Activated T-helper 2 cell treated with anti-CD3 and anti-CD28 coated beads, Interferon-gamma antibody, Interleukin-2, Interleukin-4, amounts not matched to agents 10 μg/mL and 5 μg/mL and 100 μg/mL, durations not matched to agents 14 hours and 24 hours and 36 hours (primary cell): ENCODE measurements around the gene VWA2. TPM values are rescaled to one million over a fixed set of nuclear protein-coding genes. Genes with fewer than 3 reads are reported as not detected.

Source experiments
- DNase-seq: peaks from one replicate; pipeline ENCODE4 v3.0.0; 2021; ENCODE audit warnings: low spot score
- H3K27ac Mint-ChIP-seq: one replicate; pipeline ENCODE4 v1.8.0; 2021; ENCODE audit warnings: mixed read lengths
- H3K27me3 Mint-ChIP-seq: one replicate; pipeline ENCODE4 v1.8.0; 2021; ENCODE audit warnings: low read depth, mixed read lengths
- H3K36me3 Mint-ChIP-seq: one replicate; pipeline ENCODE4 v1.8.0; 2021; ENCODE audit warnings: low read depth, mixed read lengths
- H3K4me1 Mint-ChIP-seq: one replicate; pipeline ENCODE4 v1.8.0; 2021; ENCODE audit warnings: low read depth, mixed read lengths
- H3K4me3 Mint-ChIP-seq: one replicate; pipeline ENCODE4 v1.8.0; 2021; ENCODE audit warnings: low read depth, mild to moderate bottlenecking, moderate library complexity, mixed read lengths
- H3K9me3 Mint-ChIP-seq: one replicate; pipeline ENCODE4 v1.8.0; 2021; ENCODE audit warnings: mixed read lengths
- intact Hi-C: fragments of 100-400 bp; cut with micrococcal nuclease; formaldehyde crosslinking; loops from one replicate; pipeline ENCODE4 v1.15.1; 2023
- total RNA-seq: library from RNA; stranded (reverse); gene quantifications from 2 replicates; pipeline ENCODE4 v1.2.3, GENCODE V29; 2022

The VWA2 gene
- total RNA-seq, 1 donor from 2014 or later: not detected

GRCh38 chr10:114271779-114272167 lies 32.7 kb downstream of the VWA2 start:
- H3K27me3 Mint-ChIP-seq: peaks cover 8% of the 10 kb centered on the region
- intact Hi-C loops: no loop called here
- no peak overlapping the region for H3K27ac Mint-ChIP-seq
- H3K36me3 Mint-ChIP-seq: no peaks in the 10 kb centered on the region
- no peak overlapping the region for H3K4me3 Mint-ChIP-seq
- H3K9me3 Mint-ChIP-seq: no peaks in the 10 kb centered on the region
- H3K4me1 Mint-ChIP-seq: peaks cover under 1% of the 10 kb centered on the region
- no peak for DNase-seq

GRCh38 chr10:114272696-114273095 lies 33.6 kb downstream of the VWA2 start:
- Mint-ChIP-seq H3K4me1 (no peaks in the 10 kb centered on the region), H3K4me3 (no peak overlapping the region), H3K27me3 (peaks cover 8% of the 10 kb centered on the region), H3K36me3 (no peaks in the 10 kb centered on the region), H3K9me3 (no peaks in the 10 kb centered on the region), H3K27ac (no peak overlapping the region)
- intact Hi-C loops: no loop called here
- DNase-seq: no peak

- Mint-ChIP-seq H3K27ac (no peak overlapping the region), H3K4me1 (no peaks in the 10 kb centered on the region), H3K36me3 (no peaks in the 10 kb centered on the region), H3K27me3 (peaks cover 8% of the 10 kb centered on the region), H3K4me3 (no peak overlapping the region), H3K9me3 (no peaks in the 10 kb centered on the region)
- intact Hi-C loops: no loop called here
- no peak for DNase-seq
Observed at GRCh38 chr10:114273910-114274309, 34.9 kb downstream of the VWA2 start.

- Mint-ChIP-seq H3K4me1 (no peaks in the 10 kb centered on the region), H3K27ac (no peak overlapping the region), H3K9me3 (no peaks in the 10 kb centered on the region), H3K27me3 (peaks cover 8% of the 10 kb centered on the region), H3K4me3 (no peak overlapping the region), H3K36me3 (no peaks in the 10 kb centered on the region)
- DNase-seq: no peak
- intact Hi-C loops: no loop called here
Observed at GRCh38 chr10:114274616-114275453, 35.8 kb downstream of the VWA2 start.

- no peak overlapping the region for H3K4me3 Mint-ChIP-seq
- H3K27me3 Mint-ChIP-seq: peaks cover 5% of the 10 kb centered on the region
- no peak overlapping the region for H3K27ac Mint-ChIP-seq
- no peaks in the 10 kb centered on the region for H3K9me3 Mint-ChIP-seq
- H3K36me3 Mint-ChIP-seq: no peaks in the 10 kb centered on the region
- no peaks in the 10 kb centered on the region for H3K4me1 Mint-ChIP-seq
- intact Hi-C loops: no loop called here
- no peak for DNase-seq
Observed at GRCh38 chr10:114276066-114276465, 37.0 kb downstream of the VWA2 start.

- Mint-ChIP-seq H3K4me1 (no peaks in the 10 kb centered on the region), H3K9me3 (no peaks in the 10 kb centered on the region), H3K36me3 (no peaks in the 10 kb centered on the region), H3K27me3 (peaks cover 3% of the 10 kb centered on the region), H3K27ac (no peak overlapping the region), H3K4me3 (no peak overlapping the region)
- DNase-seq: no peak
- intact Hi-C loops: no loop called here
Observed at GRCh38 chr10:114276671-114277070, 37.6 kb downstream of the VWA2 start.

GRCh38 chr10:114278140-114278883 lies 39.3 kb downstream of the VWA2 start:
- Mint-ChIP-seq H3K36me3 (no peaks in the 10 kb centered on the region), H3K4me1 (no peaks in the 10 kb centered on the region), H3K27me3 (peaks cover 3% of the 10 kb centered on the region), H3K4me3 (no peak overlapping the region), H3K27ac (no peak overlapping the region), H3K9me3 (no peaks in the 10 kb centered on the region)
- intact Hi-C loops: no loop called here
- no peak for DNase-seq

- intact Hi-C loops: no loop called here
- Mint-ChIP-seq H3K36me3 (no peaks in the 10 kb centered on the region), H3K27ac (no peak overlapping the region), H3K27me3 (peaks cover 1% of the 10 kb centered on the region), H3K4me3 (no peak overlapping the region), H3K9me3 (no peaks in the 10 kb centered on the region), H3K4me1 (no peaks in the 10 kb centered on the region)
- no peak for DNase-seq
Observed at GRCh38 chr10:114278884-114279191, 39.8 kb downstream of the VWA2 start.

GRCh38 chr10:114279289-114279688 lies 40.2 kb downstream of the VWA2 start:
- no peaks in the 10 kb centered on the region for H3K4me1 Mint-ChIP-seq
- intact Hi-C loops: no loop called here
- H3K9me3 Mint-ChIP-seq: no peaks in the 10 kb centered on the region
- no peaks in the 10 kb centered on the region for H3K27me3 Mint-ChIP-seq
- no peaks in the 10 kb centered on the region for H3K36me3 Mint-ChIP-seq
- H3K27ac Mint-ChIP-seq: no peak overlapping the region
- no peak for DNase-seq
- no peak overlapping the region for H3K4me3 Mint-ChIP-seq

GRCh38 chr10:114279901-114280644 lies 41.0 kb downstream of the VWA2 start:
- Mint-ChIP-seq H3K27me3 (no peaks in the 10 kb centered on the region), H3K4me1 (no peaks in the 10 kb centered on the region), H3K27ac (no peak overlapping the region), H3K9me3 (no peaks in the 10 kb centered on the region), H3K36me3 (no peaks in the 10 kb centered on the region), H3K4me3 (no peak overlapping the region)
- DNase-seq: no peak
- intact Hi-C loops: no loop called here

GRCh38 chr10:114281006-114281405 lies 42.0 kb downstream of the VWA2 start:
- no peaks in the 10 kb centered on the region for H3K4me1 Mint-ChIP-seq
- intact Hi-C loops: no loop called here

GRCh38 chr10:114281461-114281860 lies 42.4 kb downstream of the VWA2 start:
- intact Hi-C loops: no loop called here
- no peaks in the 10 kb centered on the region for H3K4me1 Mint-ChIP-seq
- DNase-seq: no peak
- no peaks in the 10 kb centered on the region for H3K27me3 Mint-ChIP-seq
- no peaks in the 10 kb centered on the region for H3K36me3 Mint-ChIP-seq
- no peaks in the 10 kb centered on the region for H3K9me3 Mint-ChIP-seq
- no peak overlapping the region for H3K27ac Mint-ChIP-seq
- no peak overlapping the region for H3K4me3 Mint-ChIP-seq

More at GRCh38 chr10:114281006-114281405, 42.0 kb downstream of the VWA2 start:
- no peak overlapping the region for H3K4me3 Mint-ChIP-seq
- no peak overlapping the region for H3K27ac Mint-ChIP-seq
- no peaks in the 10 kb centered on the region for H3K9me3 Mint-ChIP-seq
- no peaks in the 10 kb centered on the region for H3K27me3 Mint-ChIP-seq
- H3K36me3 Mint-ChIP-seq: no peaks in the 10 kb centered on the region
- no peak for DNase-seq

- Mint-ChIP-seq H3K36me3 (no peaks in the 10 kb centered on the region), H3K27ac (no peak overlapping the region), H3K27me3 (no peaks in the 10 kb centered on the region), H3K9me3 (no peaks in the 10 kb centered on the region), H3K4me1 (no peaks in the 10 kb centered on the region), H3K4me3 (no peak overlapping the region)
- intact Hi-C loops: no loop called here
- no peak for DNase-seq
Observed at GRCh38 chr10:114282526-114282925, 43.5 kb downstream of the VWA2 start.
